H1 (cell line): Measurements from ENCODE around the gene PVR. TPM values are rescaled to one million over a fixed set of nuclear protein-coding genes. Genes with fewer than 3 reads are reported as not detected.

Source experiments
- ATF2 ChIP-seq: IDR thresholded peaks from 2 replicates; pipeline ENCODE4 v1.6.1; 2012; ENCODE audit warnings: low read length, inconsistent platforms
- CHD1 ChIP-seq: IDR thresholded peaks from 2 replicates; pipeline ENCODE4 v1.6.1; 2012; ENCODE audit warnings: low read depth, low read length, improper control_type of control experiment
- CHD2 ChIP-seq: IDR thresholded peaks from 2 replicates; pipeline ENCODE4 v1.6.1; 2012; ENCODE audit warnings: low read length, improper control_type of control experiment
- HDAC6 ChIP-seq: IDR thresholded peaks from one replicate; pipeline ENCODE4 v1.7.1; 2012; ENCODE audit warnings: low read depth, mild to moderate bottlenecking, inconsistent platforms, low read length, moderate library complexity
- JUN ChIP-seq: IDR thresholded peaks from 2 replicates; pipeline ENCODE4 v1.6.1; 2011; ENCODE audit warnings: low read depth, mild to moderate bottlenecking, improper control_type of control experiment, low read length
- NANOG ChIP-seq: IDR thresholded peaks from 2 replicates; pipeline ENCODE4 v1.6.1; 2011; ENCODE audit warnings: low read length, low read depth, mild to moderate bottlenecking, inconsistent platforms; ENCODE audit not compliant: insufficient read depth, poor library complexity, severe bottlenecking
- RXRA ChIP-seq: IDR thresholded peaks from 2 replicates; pipeline ENCODE4 v1.6.1; 2011; ENCODE audit warnings: low read depth, mild to moderate bottlenecking, low read length, moderate library complexity; ENCODE audit not compliant: insufficient read depth
- SP4 ChIP-seq: IDR thresholded peaks from 2 replicates; pipeline ENCODE4 v1.6.1; 2012; ENCODE audit warnings: low read length, inconsistent platforms
- polyA plus RNA-seq, 7 experiments: library from polyadenylated mRNA; depleted of rRNA in 3 of 7; stranded (reverse) in 5 of 7; unstranded in 2 of 7; fragments of >200 nt in 5 of 7; fragments of 200-250 nt in 2 of 7; gene quantifications; 1 replicate in 5 of 7; 2 replicates in 1 of 7; 4 replicates in 1 of 7; pipeline versions ENCODE4 v1.2.1 to v1.2.3, GENCODE V29; 2011 to 2013; ENCODE audit warnings: missing spikeins in 2 of 7, mixed read lengths in 2 of 7
- total RNA-seq: library from RNA; stranded (reverse); fragmentation: NEBNext Ultra II Directional; extraction: Animal tissue kit (Norgen Biotek cat#: 25700); gene quantifications from 2 replicates; pipeline ENCODE4 v1.2.1, GENCODE V29; 2021

PVR gene
- total and polyA plus RNA-seq, 2 of the 8 experiments (the other 6 are each of a cell fraction or from before 2014, with no cell fraction given): 13.3 to 14.8 TPM

- TF ChIP-seq SP4 (no peak), CHD2 (no peak), HDAC6 (no peak), NANOG (no peak), RXRA (no peak), ATF2 (no peak), JUN (no peak), CHD1 (no peak)
- TF ChIP-seq, all 59 proteins: peak for 0
Measured at GRCh38 chr19:44611812-44612295, 31.9 kb upstream of the PVR start (continued).
